Sigmoid colon (tissue), 7 donors: ENCODE results near the gene TARS2. TPM values are rescaled to one million over a fixed set of nuclear protein-coding genes. Genes with fewer than 3 reads are reported as not detected.

Experiments used
- DNase-seq: peaks from one replicate; pipeline ENCODE4 v3.0.0-alpha.2; 2019
- H3K27ac ChIP-seq, 4 donors: fragments of 200-600 bp; sonication (generic); one replicate each; pipeline ENCODE4 v1.5.1; 2016 to 2019; ENCODE audit warnings: mild to moderate bottlenecking in 1 of 4
- H3K27me3 ChIP-seq, 3 donors: fragments of 200-600 bp; sonication (generic); one replicate each; pipeline ENCODE4 v1.5.1; 2019; ENCODE audit warnings: mild to moderate bottlenecking in 1 of 3
- H3K36me3 ChIP-seq, 4 donors: fragments of 200-600 bp; sonication (generic); one replicate each; pipeline ENCODE4 v1.5.1; 2016 to 2019
- H3K4me1 ChIP-seq, 4 donors: fragments of 200-600 bp; sonication (generic); one replicate each; pipeline ENCODE4 v1.5.1; 2017 to 2019
- H3K4me3 ChIP-seq, 4 donors: fragments of 200-600 bp; sonication (generic); one replicate each; pipeline ENCODE4 v1.5.1; 2017 to 2019; ENCODE audit warnings: mild to moderate bottlenecking in 2 of 4, moderate library complexity in 1 of 4
- H3K9me3 ChIP-seq, 4 donors: fragments of 200-600 bp in 3 of 4; sonication (generic) in 3 of 4; one replicate each; pipeline versions ENCODE4 v1.5.1 to v1.6.1; 2013 to 2019
- CTCF ChIP-seq, 4 experiments: fragments of 450-650 bp in 3 of 4; fragments of 200-600 bp in 1 of 4; IDR thresholded peaks; one replicate each; pipeline ENCODE4 v1.5.1; 2016 to 2019; ENCODE audit warnings: antibody characterized with exemption in 4 of 4, mild to moderate bottlenecking in 3 of 4, moderate library complexity in 2 of 4
- EP300 ChIP-seq, 4 donors: sonication (generic); formaldehyde crosslinking; IDR thresholded peaks; one replicate each; pipeline ENCODE4 v1.6.1; 2017; ENCODE audit warnings: antibody characterized with exemption in 4 of 4
- POLR2A ChIP-seq, 2 donors: fragments of 450-650 bp; IDR thresholded peaks; one replicate each; pipeline ENCODE4 v1.6.1; 2016; ENCODE audit warnings: antibody characterized with exemption in 2 of 2, mild to moderate bottlenecking in 2 of 2, moderate library complexity in 2 of 2
- POLR2AphosphoS5 ChIP-seq, 4 donors: sonication (generic); formaldehyde crosslinking; IDR thresholded peaks; one replicate each; pipeline ENCODE4 v1.6.1; 2017; ENCODE audit warnings: antibody characterized with exemption in 4 of 4
- WGBS, 2 donors: extraction: QIAGEN DNeasy Blood & Tissue Kit; methylation state at CpG; one replicate each; pipeline ENCODE4 v1.1.7; 2013; 5-methylcytosine and 5-hydroxymethylcytosine counted together
- intact Hi-C: fragments of 100-400 bp; cut with DNase I; formaldehyde crosslinking; loops from one replicate; pipeline ENCODE4 v1.15.1; 2023
- polyA plus RNA-seq, 3 donors: library from polyadenylated mRNA; stranded (reverse); fragments of 200-250 nt; gene quantifications; one replicate each; pipeline ENCODE4 v1.2.3, GENCODE V29; 2013
- total RNA-seq, 4 donors: library from RNA; depleted of rRNA; stranded (reverse); fragments of >200 nt; gene quantifications; one replicate each; pipeline ENCODE4 v1.1.0, GENCODE V29; 2016
- donor health status: healthy with polysubstance abuse.
- donor health status: Bipolar disorder and iron deficiency.
- donor health status: healthy.

The TARS2 gene
- total and polyA plus RNA-seq, 7 donors: 4.6 to 16.9 (median 9.3) TPM

- Histone ChIP-seq H3K4me1 (peaks cover 0 to 62% (median 44%) of the 10 kb centered on the region in 4 donors), H3K4me3 (peak overlapping the region; percentile 46 to 66 (median 56))
- intact Hi-C loops: no loop called here
Measured at GRCh38 chr1:150550222-150551050, 63.2 kb downstream of the TARS2 start.

GRCh38 chr1:150551051-150551783 is 64.0 kb downstream of the TARS2 start:
- DNase-seq: peak; percentile 77
- no peak overlapping the region for H3K4me3 ChIP-seq

More at GRCh38 chr1:150550222-150551050, 63.2 kb downstream of the TARS2 start:
- Histone ChIP-seq H3K36me3 (no peaks in the 10 kb centered on the region), H3K27me3 (no peaks in the 10 kb centered on the region), H3K9me3 (no peaks in the 10 kb centered on the region), H3K27ac (peak overlapping the region; percentile 82 to 91 (median 88))
- peak; percentile 89 for DNase-seq
- TF ChIP-seq POLR2AphosphoS5 (IDR thresholded peaks at IDR 0.05) (peak in 2 of 4 donors; percentile 18 to 45), EP300 (IDR thresholded peaks at IDR 0.05) (no peak)
- 70 to 74% methylated on average over 22 of the region's 22 CpGs for WGBS, 2 donors

GRCh38 chr1:150551784-150552127 is 64.5 kb downstream of the TARS2 start:
- H3K36me3 ChIP-seq: peaks cover 0 to 10% (median under 1%) of the 10 kb centered on the region in 4 donors
- TF ChIP-seq EP300 (IDR thresholded peaks at IDR 0.05) (no peak), CTCF (IDR thresholded peaks at IDR 0.05) (no peak), POLR2A (IDR thresholded peaks at IDR 0.05) (no peak), POLR2AphosphoS5 (IDR thresholded peaks at IDR 0.05) (no peak)
- H3K27ac ChIP-seq: peak overlapping the region; percentile 82 to 91 (median 88)
- 34 to 44% methylated on average over 1 of the region's 1 CpG for WGBS, 2 donors
- no peak overlapping the region for H3K4me3 ChIP-seq
- no peaks in the 10 kb centered on the region for H3K9me3 ChIP-seq
- H3K27me3 ChIP-seq: no peaks in the 10 kb centered on the region
- H3K4me1 ChIP-seq: peaks cover 0 to 62% (median 44%) of the 10 kb centered on the region in 4 donors
- intact Hi-C loops: no loop called here
- no peak for DNase-seq

More at GRCh38 chr1:150551051-150551783, 64.0 kb downstream of the TARS2 start:
- 66 to 75% methylated on average over 11 of the region's 11 CpGs for WGBS, 2 donors
- peak overlapping the region; percentile 82 to 91 (median 88) for H3K27ac ChIP-seq
- H3K9me3 ChIP-seq: no peaks in the 10 kb centered on the region
- TF ChIP-seq EP300 (IDR thresholded peaks at IDR 0.05) (no peak), POLR2A (IDR thresholded peaks at IDR 0.05) (no peak), CTCF (IDR thresholded peaks at IDR 0.05) (no peak), POLR2AphosphoS5 (IDR thresholded peaks at IDR 0.05) (no peak)
- no peaks in the 10 kb centered on the region for H3K27me3 ChIP-seq
- H3K36me3 ChIP-seq: peaks cover 0 to 7% (median 0%) of the 10 kb centered on the region in 4 donors
- H3K4me1 ChIP-seq: peaks cover 0 to 62% (median 44%) of the 10 kb centered on the region in 4 donors
- intact Hi-C loops: no loop called here

- peak; percentile 98 for DNase-seq
- WGBS, 2 donors: 42 to 53% methylated on average over 13 of the region's 13 CpGs
- H3K27me3 ChIP-seq: no peaks in the 10 kb centered on the region
- intact Hi-C loops: no loop called here
- peaks cover 0 to 63% (median 44%) of the 10 kb centered on the region in 4 donors for H3K4me1 ChIP-seq
- H3K9me3 ChIP-seq: no peaks in the 10 kb centered on the region
- H3K36me3 ChIP-seq: peaks cover 0 to 10% (median 4%) of the 10 kb centered on the region in 4 donors
- no peak overlapping the region for H3K4me3 ChIP-seq
- H3K27ac ChIP-seq: peak overlapping the region; percentile 82 to 91 (median 88)
- TF ChIP-seq POLR2A (IDR thresholded peaks at IDR 0.05) (no peak), EP300 (IDR thresholded peaks at IDR 0.05) (peak in 1 of 4 donors; percentile 41), POLR2AphosphoS5 (IDR thresholded peaks at IDR 0.05) (peak in 3 of 4 donors; percentile 9 to 77 (median 70))
Measured at GRCh38 chr1:150552128-150552910, 65.1 kb downstream of the TARS2 start.

- Histone ChIP-seq H3K4me3 (no peak overlapping the region), H3K27me3 (no peaks in the 10 kb centered on the region), H3K4me1 (peaks cover 0 to 66% (median 45%) of the 10 kb centered on the region in 4 donors), H3K36me3 (peaks cover 0 to 13% (median 5%) of the 10 kb centered on the region in 4 donors), H3K27ac (peak overlapping the region; percentile 82 to 91 (median 88)), H3K9me3 (no peaks in the 10 kb centered on the region)
- 81 to 88% methylated on average over 12 of the region's 12 CpGs for WGBS, 2 donors
- no peak for DNase-seq
- no peak for TF ChIP-seq CTCF (IDR thresholded peaks at IDR 0.05)
- intact Hi-C loops: no loop called here
Measured at GRCh38 chr1:150552911-150553289, 65.7 kb downstream of the TARS2 start.
